Measurements from ENCODE around the gene VSIR. TPM values are rescaled to one million over a fixed set of nuclear protein-coding genes. Genes with fewer than 3 reads are reported as not detected.

Gene VSIR
- total and polyA plus RNA-seq, 4 donors, result 32.3 to 244 (median 84.5) TPM

- DNase-seq (no peak), ATAC-seq (ENCODE audit: insufficient read depth, low FRiP score) (no peak)
- H3K27me3 ChIP-seq (ENCODE audit: control insufficient read depth in 3 of 3, insufficient read depth in 3 of 3, low read length in 2 of 3), result peaks cover 0 to 4% (median 0%) of the 10 kb centered on the region in 3 donors
- no peaks in the 10 kb centered on the region for H3K9me3 ChIP-seq (ENCODE audit: control insufficient read depth in 4 of 4, insufficient read depth in 3 of 4, low read length in 3 of 4)
- no peak overlapping the region for H3K27ac ChIP-seq (ENCODE audit: low read depth in 1 of 2, low read length in 1 of 2)
- H3K36me3 ChIP-seq (ENCODE audit: control insufficient read depth in 4 of 4, insufficient read depth in 4 of 4, low read length in 4 of 4), result no peaks in the 10 kb centered on the region
- WGBS, 2 donors, result 95 to 98% methylated on average over 6 of the region's 6 CpGs
- no peak overlapping the region for H3K4me3 ChIP-seq
- no peak for TF ChIP-seq CTCF (IDR thresholded peaks at IDR 0.05; ENCODE audit: control extremely low read depth, extremely low read depth)
- peaks cover 0 to 30% (median 20%) of the 10 kb centered on the region in 5 donors for H3K4me1 ChIP-seq (ENCODE audit: control insufficient read depth in 5 of 5, insufficient read depth in 5 of 5, low read length in 5 of 5)
- no peak overlapping the region for H3K9ac ChIP-seq (ENCODE audit: insufficient read depth in 1 of 2, low read length in 2 of 2)
Measured at GRCh38 chr10:71711052-71711623, 62.2 kb downstream of the VSIR start.

- peaks cover 0 to 4% (median 0%) of the 10 kb centered on the region in 3 donors for H3K27me3 ChIP-seq (ENCODE audit: control insufficient read depth in 3 of 3, insufficient read depth in 3 of 3, low read length in 2 of 3)
- H3K4me1 ChIP-seq (ENCODE audit: control insufficient read depth in 5 of 5, insufficient read depth in 5 of 5, low read length in 5 of 5), result peaks cover 0 to 26% (median 20%) of the 10 kb centered on the region in 5 donors
- H3K9ac ChIP-seq (ENCODE audit: insufficient read depth in 1 of 2, low read length in 2 of 2), result no peak overlapping the region
- no peak overlapping the region for H3K27ac ChIP-seq (ENCODE audit: low read depth in 1 of 2, low read length in 1 of 2)
- no peaks in the 10 kb centered on the region for H3K36me3 ChIP-seq (ENCODE audit: control insufficient read depth in 4 of 4, insufficient read depth in 4 of 4, low read length in 4 of 4)
- H3K4me3 ChIP-seq, result no peak overlapping the region
- H3K9me3 ChIP-seq (ENCODE audit: control insufficient read depth in 4 of 4, insufficient read depth in 3 of 4, low read length in 3 of 4), result no peaks in the 10 kb centered on the region
- no peak for ATAC-seq (ENCODE audit: insufficient read depth, low FRiP score)
- TF ChIP-seq CTCF (IDR thresholded peaks at IDR 0.05; ENCODE audit: control extremely low read depth, extremely low read depth), result no peak
- DNase-seq, result no peak
- WGBS, 2 donors, result 96 to 100% methylated on average over 2 of the region's 2 CpGs
Measured at GRCh38 chr10:71710519-71710918, 62.8 kb downstream of the VSIR start.

GRCh38 chr10:71708897-71709882 is 64.1 kb downstream of the VSIR start:
- TF ChIP-seq CTCF (IDR thresholded peaks at IDR 0.05; ENCODE audit: control extremely low read depth, extremely low read depth), result no peak
- Histone ChIP-seq H3K9ac (ENCODE audit: insufficient read depth in 1 of 2, low read length in 2 of 2) (no peak overlapping the region), H3K4me1 (ENCODE audit: control insufficient read depth in 5 of 5, insufficient read depth in 5 of 5, low read length in 5 of 5) (peaks cover 0 to 17% (median 13%) of the 10 kb centered on the region in 5 donors), H3K27me3 (ENCODE audit: control insufficient read depth in 3 of 3, insufficient read depth in 3 of 3, low read length in 2 of 3) (peaks cover 0 to 4% (median 0%) of the 10 kb centered on the region in 3 donors), H3K36me3 (ENCODE audit: control insufficient read depth in 4 of 4, insufficient read depth in 4 of 4, low read length in 4 of 4) (no peaks in the 10 kb centered on the region), H3K9me3 (ENCODE audit: control insufficient read depth in 4 of 4, insufficient read depth in 3 of 4, low read length in 3 of 4) (no peaks in the 10 kb centered on the region), H3K4me3 (no peak overlapping the region), H3K27ac (ENCODE audit: low read depth in 1 of 2, low read length in 1 of 2) (no peak overlapping the region)
- 68 to 69% methylated on average over 28 of the region's 28 CpGs for WGBS, 2 donors
- DNase-seq (no peak), ATAC-seq (ENCODE audit: insufficient read depth, low FRiP score) (no peak)
